Measurements from ENCODE around the gene BCL11A. TPM values are rescaled to one million over a fixed set of nuclear protein-coding genes. Genes with fewer than 3 reads are reported as not detected.

Gene BCL11A
- not detected in 2 replicates for total RNA-seq (2014; rRNA removed; shearing (Covaris generic); ENCODE audit: low replicate concordance)

- DNase-seq (ENCODE audit: low read depth): peak; percentile 84
Observed at GRCh38 chr2:60553495-60554073, at the start of gene BCL11A. Gene BCL11A (minus strand): TSS chr2:60553654. CDS start chr2:60553270, 384 bp downstream.

GRCh38 chr2:60602828-60603532, 49.5 kb upstream of the BCL11A start:
- no peak for DNase-seq (ENCODE audit: low read depth)
- in situ Hi-C loops (cut with HindIII; ENCODE audit: low pct_unique_long_range_greater_than_20kb, low sequenced_read_pairs): no loop called here

More at GRCh38 chr2:60553495-60554073, at the start of gene BCL11A:
- in situ Hi-C loops (cut with HindIII; ENCODE audit: low pct_unique_long_range_greater_than_20kb, low sequenced_read_pairs): no loop called here

GRCh38 chr2:60602388-60602787, 48.9 kb upstream of the BCL11A start:
- in situ Hi-C loops (cut with HindIII; ENCODE audit: low pct_unique_long_range_greater_than_20kb, low sequenced_read_pairs): no loop called here
- no peak for DNase-seq (ENCODE audit: low read depth)

- in situ Hi-C loops (cut with HindIII; ENCODE audit: low pct_unique_long_range_greater_than_20kb, low sequenced_read_pairs): no loop called here
- no peak for DNase-seq (ENCODE audit: low read depth)
Observed at GRCh38 chr2:60598271-60598670, 44.8 kb upstream of the BCL11A start.

GRCh38 chr2:60597346-60597745, 43.9 kb upstream of the BCL11A start:
- in situ Hi-C loops (cut with HindIII; ENCODE audit: low pct_unique_long_range_greater_than_20kb, low sequenced_read_pairs): no loop called here
- peak; percentile 9 for DNase-seq (ENCODE audit: low read depth)

- in situ Hi-C loops (cut with HindIII; ENCODE audit: low pct_unique_long_range_greater_than_20kb, low sequenced_read_pairs): no loop called here
Observed at GRCh38 chr2:60596411-60596810, 43.0 kb upstream of the BCL11A start.

GRCh38 chr2:60595953-60596352, 42.5 kb upstream of the BCL11A start:
- in situ Hi-C loops (cut with HindIII; ENCODE audit: low pct_unique_long_range_greater_than_20kb, low sequenced_read_pairs): no loop called here
- peak; percentile 68 for DNase-seq (ENCODE audit: low read depth)

More at GRCh38 chr2:60596411-60596810, 43.0 kb upstream of the BCL11A start:
- DNase-seq (ENCODE audit: low read depth): no peak

- DNase-seq (ENCODE audit: low read depth): no peak
- in situ Hi-C loops (cut with HindIII; ENCODE audit: low pct_unique_long_range_greater_than_20kb, low sequenced_read_pairs): no loop called here
Observed at GRCh38 chr2:60589104-60589503, 35.6 kb upstream of the BCL11A start.

- in situ Hi-C loops (cut with HindIII; ENCODE audit: low pct_unique_long_range_greater_than_20kb, low sequenced_read_pairs): no loop called here
- DNase-seq (ENCODE audit: low read depth): no peak
Observed at GRCh38 chr2:60586081-60586480, 32.6 kb upstream of the BCL11A start.

GRCh38 chr2:60585276-60585675, 31.8 kb upstream of the BCL11A start:
- in situ Hi-C loops (cut with HindIII; ENCODE audit: low pct_unique_long_range_greater_than_20kb, low sequenced_read_pairs): no loop called here
- no peak for DNase-seq (ENCODE audit: low read depth)

- no peak for DNase-seq (ENCODE audit: low read depth)
- in situ Hi-C loops (cut with HindIII; ENCODE audit: low pct_unique_long_range_greater_than_20kb, low sequenced_read_pairs): no loop called here
Observed at GRCh38 chr2:60583604-60584003, 30.1 kb upstream of the BCL11A start.

- DNase-seq (ENCODE audit: low read depth): peak; percentile 48
- in situ Hi-C loops (cut with HindIII; ENCODE audit: low pct_unique_long_range_greater_than_20kb, low sequenced_read_pairs): no loop called here
Observed at GRCh38 chr2:60581433-60582282, 28.2 kb upstream of the BCL11A start.

GRCh38 chr2:60577682-60578283, 24.3 kb upstream of the BCL11A start:
- in situ Hi-C loops (cut with HindIII; ENCODE audit: low pct_unique_long_range_greater_than_20kb, low sequenced_read_pairs): no loop called here
- DNase-seq (ENCODE audit: low read depth): no peak

GRCh38 chr2:60573251-60573650, 19.8 kb upstream of the BCL11A start:
- in situ Hi-C loops (cut with HindIII; ENCODE audit: low pct_unique_long_range_greater_than_20kb, low sequenced_read_pairs): no loop called here

GRCh38 chr2:60570251-60570650, 16.8 kb upstream of the BCL11A start:
- DNase-seq (ENCODE audit: low read depth): no peak
- in situ Hi-C loops (cut with HindIII; ENCODE audit: low pct_unique_long_range_greater_than_20kb, low sequenced_read_pairs): no loop called here

More at GRCh38 chr2:60573251-60573650, 19.8 kb upstream of the BCL11A start:
- DNase-seq (ENCODE audit: low read depth): no peak

GRCh38 chr2:60569680-60570111, 16.2 kb upstream of the BCL11A start:
- no peak for DNase-seq (ENCODE audit: low read depth)
- in situ Hi-C loops (cut with HindIII; ENCODE audit: low pct_unique_long_range_greater_than_20kb, low sequenced_read_pairs): no loop called here

- DNase-seq (ENCODE audit: low read depth): no peak
- in situ Hi-C loops (cut with HindIII; ENCODE audit: low pct_unique_long_range_greater_than_20kb, low sequenced_read_pairs): no loop called here
Observed at GRCh38 chr2:60567919-60568768, 14.7 kb upstream of the BCL11A start.

GRCh38 chr2:60567096-60567495, 13.6 kb upstream of the BCL11A start:
- in situ Hi-C loops (cut with HindIII; ENCODE audit: low pct_unique_long_range_greater_than_20kb, low sequenced_read_pairs): no loop called here
- no peak for DNase-seq (ENCODE audit: low read depth)

Measured in Caki2 (cell line).